GM21367 (cell line): ENCODE results near the gene C5orf63.
"Not testable (repeated sequence)": the region's sequence is repeated elsewhere in the genome, so short reads cannot be mapped to it uniquely, and the experiment has no call there.

Experiments
- ATAC-seq: cut with Tn5 transposase; IDR thresholded peaks from one replicate; pipeline ENCODE4 v1.9.1; 2021; ENCODE audit not compliant: unreplicated experiment

Gene C5orf63

DNA sequence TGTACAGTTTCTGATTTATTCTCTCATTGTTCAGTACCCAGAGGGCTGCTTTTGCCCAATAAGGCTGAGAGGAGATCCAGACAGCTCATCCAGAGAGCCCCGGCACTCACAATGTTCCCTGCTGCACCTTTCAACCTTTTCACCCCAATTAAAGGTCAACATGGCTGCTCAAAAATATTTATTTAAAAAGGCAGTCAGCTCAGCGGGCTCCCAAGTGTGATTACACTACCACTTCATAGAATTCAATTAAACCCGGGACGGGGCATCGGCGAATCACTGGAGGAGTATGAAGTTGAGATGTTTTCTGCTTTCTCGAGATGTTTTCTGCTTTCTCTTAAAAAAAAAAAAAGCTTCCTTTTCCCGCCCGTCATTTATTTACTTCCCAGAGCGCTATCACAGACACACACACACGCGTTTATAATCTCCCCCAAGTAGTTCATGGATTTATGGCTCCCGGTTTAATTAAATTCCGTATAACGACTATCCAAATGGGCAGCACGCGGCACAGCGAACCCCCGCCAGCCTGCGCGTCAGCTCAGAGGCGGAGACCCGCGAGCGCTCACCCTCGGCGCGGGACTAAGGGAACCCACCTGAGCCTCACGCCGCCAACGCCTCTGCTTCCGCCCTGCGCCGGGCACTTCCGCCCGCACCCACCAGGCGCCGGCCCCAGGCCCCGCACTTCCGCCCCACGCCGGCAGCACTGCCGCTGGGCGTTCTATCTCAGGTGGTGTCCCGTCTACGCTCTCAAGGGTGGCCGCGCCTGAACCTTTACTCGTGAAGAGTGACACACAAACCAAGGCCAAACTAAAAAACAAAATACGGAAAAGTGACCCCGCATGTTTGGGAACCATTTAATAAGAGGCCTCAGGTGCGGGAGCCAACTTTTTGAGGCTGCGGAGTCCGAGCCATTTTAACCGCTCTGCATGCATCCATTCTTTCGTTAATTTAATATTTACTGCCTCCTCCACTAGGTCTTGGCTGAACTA lies at the start of gene C5orf63:
TSS of gene C5orf63 (minus strand) at position 642 of the 986 bp plus-strand sequence. CDS start 14,507 bp downstream, outside the sequence.
- peak; percentile 98 for ATAC-seq

DNA sequence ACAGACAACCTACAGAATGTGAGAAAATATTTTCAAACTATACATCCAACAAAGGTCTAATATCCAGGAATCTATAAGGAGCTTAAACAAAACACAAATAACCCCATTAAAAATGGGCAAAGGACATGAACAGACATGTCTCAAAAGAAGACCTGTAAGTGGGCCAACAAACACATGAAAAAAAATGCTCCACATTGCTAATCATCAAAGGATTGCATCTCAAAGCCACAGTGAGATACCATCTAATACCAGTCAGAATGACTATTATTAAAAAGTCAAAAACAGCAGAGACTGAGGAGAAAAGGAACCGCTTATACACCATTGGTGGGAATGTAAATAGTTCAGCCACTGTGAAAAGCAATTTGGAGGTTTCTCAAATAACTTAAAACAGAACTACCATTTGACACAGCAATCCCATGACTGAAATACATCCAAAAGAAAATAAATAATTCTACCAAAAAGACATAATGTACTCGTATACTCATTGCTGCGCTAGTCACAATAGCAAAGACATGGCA lies 39.1 kb upstream of the C5orf63 start:
- ATAC-seq, result no peak

DNA sequence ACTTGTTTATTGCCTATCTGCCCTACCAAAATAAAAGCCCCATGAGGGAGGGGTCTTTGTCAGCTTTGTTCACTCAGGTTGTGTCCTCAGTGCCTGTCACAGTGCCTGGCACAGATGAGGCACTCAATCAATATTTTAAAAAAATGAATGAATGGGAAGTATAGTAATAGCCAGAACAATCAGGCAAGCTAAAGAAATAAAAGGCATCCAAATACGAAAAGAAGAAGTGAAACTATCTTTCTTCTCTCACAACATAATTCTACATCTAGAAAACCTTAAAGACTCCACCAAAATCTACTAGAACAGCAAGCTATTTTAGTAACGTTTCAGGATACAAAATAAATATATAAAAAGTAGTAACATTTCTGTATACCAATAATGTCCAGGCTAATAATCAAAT lies 37.8 kb upstream of the C5orf63 start:
- ATAC-seq, result peak; percentile 85

DNA sequence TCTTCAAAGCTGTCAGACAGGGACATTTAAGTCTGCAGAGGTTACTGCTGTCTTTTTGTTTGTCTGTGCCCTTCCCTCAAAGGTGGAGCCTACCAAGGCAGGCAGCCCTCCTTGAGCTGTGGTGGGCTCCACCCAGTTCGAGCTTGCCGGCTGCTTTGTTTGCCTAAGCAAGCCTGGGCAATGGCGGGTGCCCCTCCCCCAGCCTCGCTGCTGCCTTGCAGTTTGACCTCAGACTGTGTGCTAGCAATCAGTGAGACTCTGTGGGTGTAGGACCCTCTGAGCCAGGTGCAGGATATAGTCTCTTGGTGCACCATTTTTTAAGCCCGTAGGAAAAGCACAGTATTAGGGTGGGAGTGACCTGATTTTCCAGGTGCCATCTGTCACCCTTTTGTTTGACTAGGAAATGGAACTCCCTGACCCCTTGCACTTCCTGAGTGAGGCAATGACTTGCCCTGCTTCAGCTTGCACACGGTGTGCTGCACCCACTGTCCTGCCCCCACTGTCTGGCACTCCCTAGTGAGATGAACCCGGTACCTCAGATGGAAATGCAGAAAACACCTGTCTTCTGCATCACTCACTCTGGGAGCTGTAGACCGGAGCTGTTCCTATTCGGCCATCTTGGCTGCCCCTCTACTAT lies 35.4 kb upstream of the C5orf63 start:
- ATAC-seq, result not testable (repeated sequence)

DNA sequence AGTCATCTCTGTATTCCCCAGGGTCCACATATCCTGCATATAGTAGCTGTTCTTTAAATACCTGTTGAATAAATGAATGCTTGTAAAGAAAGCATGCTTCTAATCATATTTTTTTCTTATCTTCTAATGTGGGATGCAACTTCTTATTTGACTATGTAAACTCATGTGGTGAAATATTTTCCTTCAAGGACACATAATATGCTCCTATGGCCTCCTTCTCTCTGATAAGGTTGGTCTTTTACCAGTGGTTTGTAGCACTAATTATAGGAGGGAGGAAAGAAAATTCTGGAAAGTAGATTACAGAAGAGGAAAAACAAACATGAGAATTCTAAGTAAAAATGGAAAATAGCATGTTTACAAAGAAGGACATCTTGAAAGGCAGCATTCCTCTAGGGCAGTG lies 28.6 kb upstream of the C5orf63 start:
- ATAC-seq, result no peak

DNA sequence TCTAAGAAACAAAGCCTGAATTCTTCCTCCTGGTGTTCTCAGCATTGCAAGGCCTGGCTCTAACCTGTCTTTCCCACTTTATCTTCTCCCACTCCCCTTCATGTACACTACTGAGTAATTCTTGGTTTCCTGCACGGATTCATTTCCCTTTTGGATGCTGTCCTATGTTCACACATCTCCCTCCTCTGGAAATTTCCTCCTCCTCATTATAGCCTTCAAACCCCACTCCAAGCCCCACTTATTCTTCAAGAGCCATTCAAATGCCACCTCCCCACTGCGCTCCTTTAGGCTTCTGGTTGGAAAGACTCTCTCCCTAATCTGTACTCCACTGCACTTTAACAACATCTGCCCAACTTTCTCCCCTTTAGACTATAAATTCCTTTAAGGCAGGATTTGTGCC lies 28.2 kb upstream of the C5orf63 start:
- ATAC-seq, result no peak

DNA sequence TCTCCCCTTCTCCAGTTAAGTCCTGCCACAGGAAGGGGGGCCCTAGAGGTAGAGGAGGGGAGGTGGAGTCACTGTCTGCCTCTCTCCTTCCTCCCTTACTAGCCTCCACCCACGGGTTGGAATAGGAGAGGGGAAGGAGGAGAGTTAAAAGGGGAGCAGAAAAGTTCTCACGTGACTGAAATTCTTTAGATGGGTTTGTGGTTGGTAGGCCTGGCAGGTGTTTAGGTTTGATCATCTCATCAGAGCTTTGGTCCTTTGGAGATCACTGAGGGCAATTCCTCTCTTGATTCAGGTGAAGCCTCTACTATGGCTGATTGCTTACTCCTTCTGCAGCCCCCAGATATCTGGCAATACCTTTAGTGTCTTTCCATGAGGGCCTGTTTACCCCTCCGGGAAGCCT lies 24.9 kb upstream of the C5orf63 start:
- ATAC-seq, result no peak

DNA sequence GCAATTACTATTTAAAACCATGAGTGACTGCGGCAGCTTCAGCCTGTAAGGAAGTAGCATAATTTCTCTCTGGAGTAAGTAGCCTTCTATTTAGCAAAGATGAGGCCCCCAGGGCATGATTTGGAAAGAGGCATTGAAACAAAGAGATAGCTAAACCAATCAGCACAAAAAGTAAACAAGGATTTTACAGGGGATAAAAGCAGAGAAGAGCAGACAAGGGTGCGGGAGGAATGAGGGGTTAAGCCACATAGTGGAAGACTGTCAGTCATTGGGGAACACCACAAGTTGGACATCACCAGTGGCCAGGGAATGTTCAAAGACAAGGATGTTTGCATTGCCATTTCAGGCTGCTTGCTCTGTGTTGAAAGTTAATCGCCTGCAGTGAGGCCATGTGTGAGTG lies 24.0 kb upstream of the C5orf63 start:
- no peak for ATAC-seq

DNA sequence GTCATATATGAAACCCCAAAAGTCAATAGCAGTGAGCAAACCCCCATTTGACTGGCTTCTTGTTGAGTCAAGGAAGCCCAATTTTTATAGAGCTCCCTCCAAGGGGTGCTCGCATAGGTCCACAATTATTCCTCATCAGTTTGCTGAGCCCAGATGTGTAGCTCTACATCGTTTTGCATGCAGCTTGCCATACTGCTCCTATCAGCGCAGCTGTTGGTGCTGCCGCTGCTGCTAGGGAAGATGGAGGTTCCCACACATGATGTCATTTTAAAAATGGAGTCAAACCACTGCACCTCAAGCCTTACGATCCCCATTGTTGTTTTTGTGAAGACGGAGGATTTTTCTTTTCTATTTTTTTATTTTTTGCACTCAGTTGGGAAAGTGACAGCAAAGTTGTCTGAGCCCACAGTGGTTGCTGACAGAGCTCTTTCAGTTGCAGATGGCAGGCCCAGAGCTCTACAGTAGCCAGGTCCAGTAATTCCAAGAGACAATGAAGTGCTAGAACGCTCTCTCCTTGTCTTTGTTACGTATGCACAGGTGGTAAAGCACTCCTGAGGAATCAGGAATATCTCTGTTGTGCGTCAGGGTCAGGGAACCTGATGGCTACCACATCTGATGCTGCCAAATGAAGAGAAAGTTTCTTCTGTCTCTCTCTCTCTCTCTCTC lies 23.2 kb upstream of the C5orf63 start:
- no peak for ATAC-seq

DNA sequence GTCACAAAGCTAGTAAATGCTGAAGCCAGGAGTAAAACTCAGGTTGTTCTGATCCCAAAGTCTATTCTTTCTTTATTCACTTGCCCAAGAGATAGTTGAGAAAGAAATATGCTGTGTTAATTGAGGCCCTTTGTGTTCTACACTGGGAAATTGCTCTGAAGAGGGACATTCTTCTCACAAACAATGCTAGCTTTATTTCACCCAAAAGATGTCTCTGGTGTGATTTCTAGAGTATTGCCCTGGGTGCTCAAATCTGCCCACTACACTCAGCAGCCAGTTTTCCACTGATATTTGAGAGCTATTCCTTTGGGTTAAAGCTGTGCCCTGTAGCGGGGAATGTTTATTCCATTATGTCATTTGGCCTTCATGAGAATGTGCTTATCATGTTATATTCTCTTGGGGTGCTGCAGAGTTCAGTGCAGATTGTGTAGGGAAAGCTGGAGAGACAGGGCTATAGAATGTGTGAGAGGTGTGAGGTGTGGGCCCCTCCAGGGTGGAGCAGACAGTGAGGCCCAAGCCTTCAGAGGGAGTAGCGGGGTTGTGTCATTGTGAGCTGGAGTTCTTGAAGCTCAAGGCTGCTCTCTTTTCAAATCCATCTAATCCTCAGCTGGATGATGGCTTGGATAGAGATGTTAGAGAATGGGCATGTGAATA lies 21.0 kb upstream of the C5orf63 start:
- ATAC-seq, result no peak

DNA sequence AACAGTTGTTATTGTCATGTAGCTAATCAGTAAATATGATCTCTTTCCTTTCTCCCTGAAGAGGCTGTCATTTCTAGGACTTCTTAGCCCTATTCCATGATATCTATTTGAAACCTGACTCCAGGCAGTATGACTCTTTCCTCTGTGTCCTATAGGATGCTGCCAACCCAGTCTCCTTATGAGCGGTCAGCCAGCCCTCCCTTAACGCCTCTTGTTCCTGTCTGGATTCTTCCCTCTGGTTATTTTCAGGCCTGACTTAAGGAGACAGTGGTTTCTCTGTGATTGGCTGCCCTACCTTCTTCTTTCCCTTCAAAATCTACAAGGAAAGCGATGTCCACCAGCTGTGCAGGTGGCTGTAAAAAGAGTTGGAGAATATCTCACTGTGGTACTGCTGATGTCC lies 19.4 kb upstream of the C5orf63 start:
- no peak for ATAC-seq

DNA sequence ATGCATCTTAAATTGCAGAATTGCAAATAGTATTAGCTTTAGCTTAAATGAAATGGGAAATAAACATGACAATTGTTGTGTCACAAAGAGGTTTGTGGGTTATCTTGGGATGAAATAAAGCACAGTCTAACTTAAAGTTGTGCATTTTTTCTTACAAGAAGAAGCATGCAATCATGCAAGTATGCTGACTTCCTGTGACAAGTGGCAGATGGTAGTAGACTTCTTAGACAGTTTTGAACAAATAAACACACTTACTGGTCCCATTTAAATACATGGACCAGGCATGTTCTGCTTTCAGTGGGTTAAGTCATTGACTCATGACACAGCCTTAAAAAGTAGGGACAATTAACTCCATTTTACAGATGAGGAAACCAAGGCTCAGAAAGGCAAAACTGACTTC lies 15.9 kb upstream of the C5orf63 start:
- no peak for ATAC-seq

DNA sequence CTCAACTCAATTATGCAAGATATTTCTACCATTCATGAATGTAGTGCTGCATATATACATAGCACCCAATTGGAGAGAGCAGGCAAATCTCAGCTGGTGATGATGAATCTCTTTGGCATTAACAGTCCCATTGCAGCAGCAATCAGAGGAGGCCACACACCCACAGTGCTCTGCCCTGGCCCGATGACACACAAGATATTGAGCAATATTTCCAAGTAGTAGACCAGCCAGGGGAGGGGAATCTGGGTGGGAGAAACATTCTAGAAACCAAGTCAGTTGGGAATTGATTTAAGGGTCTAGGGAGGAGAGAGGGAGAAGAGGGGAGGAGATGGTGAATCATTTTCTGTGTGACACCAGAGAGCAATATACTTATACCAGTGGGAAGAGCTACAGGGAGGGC lies 14.9 kb upstream of the C5orf63 start:
- no peak for ATAC-seq

DNA sequence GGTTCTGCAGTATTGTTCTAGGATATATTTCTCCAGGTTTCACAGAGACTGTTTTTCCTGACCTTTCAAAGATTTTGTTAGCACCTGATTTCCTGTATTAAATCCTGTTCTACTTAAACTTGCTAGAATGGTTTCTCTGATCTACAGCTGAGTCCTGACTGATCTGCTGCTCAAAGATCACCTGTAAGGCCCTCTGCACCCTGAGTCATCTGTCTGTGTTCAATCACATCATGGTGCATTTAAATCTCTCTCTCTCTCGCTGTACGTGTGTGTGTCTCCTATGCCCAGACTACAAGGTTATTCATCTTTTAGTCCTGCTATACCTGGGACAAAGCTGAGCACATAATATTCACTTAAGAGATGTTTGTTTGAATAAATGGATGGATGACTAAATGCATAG lies 13.3 kb upstream of the C5orf63 start:
- ATAC-seq, result no peak

DNA sequence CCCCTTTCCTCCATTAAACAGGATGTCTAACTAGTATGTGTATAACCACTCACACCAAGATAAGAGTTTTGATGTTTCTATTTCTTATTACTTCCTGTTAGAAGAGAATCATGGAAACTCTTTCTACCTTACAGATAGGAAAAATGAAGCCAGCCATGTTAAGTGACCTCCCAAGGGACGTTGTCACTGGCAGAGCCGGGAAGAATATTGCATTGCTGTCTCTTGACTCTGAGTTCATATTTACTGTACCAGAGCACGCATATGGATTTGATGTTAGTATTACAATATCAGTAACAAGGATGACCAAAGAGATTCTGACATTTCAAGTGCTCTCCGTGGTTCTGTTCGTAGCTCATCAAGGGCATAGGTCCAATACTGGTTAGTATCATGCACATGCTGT lies 12.5 kb upstream of the C5orf63 start:
- no peak for ATAC-seq

DNA sequence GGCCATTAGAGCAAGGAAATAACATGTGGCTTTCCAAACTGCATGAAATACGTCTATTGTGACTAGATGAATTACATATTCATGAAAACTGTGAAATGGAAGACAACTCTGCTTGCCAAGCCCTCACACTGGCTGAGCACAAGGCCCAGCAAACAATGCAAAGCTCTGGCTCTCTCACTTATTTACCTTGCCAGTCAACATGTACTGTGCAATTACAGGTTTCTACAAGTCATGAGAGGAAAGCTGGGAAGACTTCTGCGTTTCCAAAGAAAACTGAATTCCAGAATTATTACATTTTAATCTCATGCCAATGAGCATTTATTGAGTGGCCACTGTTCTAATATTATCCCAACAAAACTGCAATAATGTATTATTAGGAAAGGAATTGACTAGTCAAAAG lies 12.1 kb upstream of the C5orf63 start:
- ATAC-seq, result no peak

DNA sequence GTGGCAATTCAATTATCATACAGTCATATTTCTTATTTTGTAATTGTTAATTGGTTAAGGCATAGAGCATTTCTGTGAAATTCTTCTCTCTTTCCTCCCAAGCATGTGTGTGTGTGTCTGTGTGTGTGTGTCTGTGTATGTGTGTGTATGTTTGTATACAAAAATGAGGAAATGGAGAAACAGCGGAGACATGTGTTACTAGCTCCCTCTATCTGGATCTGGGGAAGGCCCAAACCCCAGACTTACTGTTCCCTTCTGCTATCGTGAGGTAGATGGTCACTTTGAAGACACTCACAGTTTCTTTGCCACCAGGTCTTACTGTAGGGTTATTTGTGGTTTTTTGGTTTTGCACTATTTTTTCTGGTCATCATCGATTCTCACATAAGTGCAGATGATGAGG lies 11.4 kb upstream of the C5orf63 start:
- ATAC-seq, result no peak

DNA sequence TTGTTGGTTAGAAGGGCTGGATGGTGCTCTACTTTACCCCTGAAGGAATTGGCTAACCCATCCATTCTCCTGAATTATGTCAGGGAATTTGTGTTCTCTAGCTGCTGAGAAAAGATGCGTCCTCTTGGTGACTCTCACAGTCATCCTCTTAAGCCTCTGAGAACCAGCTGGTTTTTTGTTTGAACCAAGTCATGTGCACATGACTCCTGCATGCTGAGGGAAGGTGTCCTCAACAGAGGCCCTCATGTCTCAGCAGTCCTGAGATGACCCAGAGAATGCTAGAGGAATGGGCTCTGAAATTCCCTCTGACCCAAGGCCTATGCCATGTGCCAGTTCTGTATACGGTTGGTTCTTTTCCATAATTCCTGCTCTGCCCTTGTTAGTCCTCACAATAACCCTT lies 10.4 kb upstream of the C5orf63 start:
- no peak for ATAC-seq

DNA sequence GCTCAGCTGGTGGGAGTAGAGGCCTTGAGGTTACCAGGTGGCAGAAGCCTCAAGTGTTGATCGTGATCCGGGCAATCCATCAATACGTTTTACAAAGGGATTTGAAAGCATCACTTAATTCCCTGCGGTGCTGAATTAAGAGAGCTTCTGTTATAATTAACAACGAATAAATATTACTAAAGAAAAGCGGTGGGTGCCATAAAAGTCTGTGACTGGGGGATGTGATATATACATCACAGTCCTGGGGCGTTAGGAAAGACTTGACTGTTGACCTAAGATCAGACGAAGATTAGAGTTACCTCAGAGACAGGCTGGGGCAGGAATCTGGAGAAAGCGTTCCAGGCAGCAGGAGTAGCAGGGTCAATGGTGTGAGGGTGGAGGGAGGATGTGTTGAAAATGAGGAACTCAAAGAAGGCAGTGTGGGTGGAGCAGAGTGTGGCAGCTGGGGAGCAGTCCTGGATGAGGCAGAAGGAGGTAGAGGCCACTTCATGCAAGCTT lies 6.7 kb upstream of the C5orf63 start:
- ATAC-seq, result no peak

DNA sequence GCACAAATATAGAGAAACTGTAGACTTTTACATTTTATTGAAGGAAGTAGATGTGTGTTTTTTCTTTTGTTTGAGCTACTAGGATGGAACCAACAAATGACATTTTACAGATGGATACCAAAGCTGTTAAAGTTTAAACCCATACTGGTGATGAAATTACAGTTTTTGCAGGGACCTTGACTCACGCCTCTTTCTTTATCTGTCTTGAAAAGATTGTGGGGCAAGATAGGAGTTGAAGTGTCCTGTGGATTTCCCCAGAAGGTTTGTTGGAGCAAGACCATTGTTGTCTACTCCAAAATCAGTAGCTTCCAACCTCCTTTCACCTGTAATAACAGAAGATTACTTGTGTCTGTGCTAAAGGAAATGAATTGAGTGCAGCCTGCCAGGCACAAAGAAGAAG lies 4.1 kb upstream of the C5orf63 start:
- ATAC-seq, result no peak
